ENCODE measurements around the gene FARS2. TPM values are rescaled to one million over a fixed set of nuclear protein-coding genes. Genes with fewer than 3 reads are reported as not detected.

FARS2 gene
- total RNA-seq, 4 donors from 2014 or later = 2.6 to 21.9 (median 15.0) TPM

DNA sequence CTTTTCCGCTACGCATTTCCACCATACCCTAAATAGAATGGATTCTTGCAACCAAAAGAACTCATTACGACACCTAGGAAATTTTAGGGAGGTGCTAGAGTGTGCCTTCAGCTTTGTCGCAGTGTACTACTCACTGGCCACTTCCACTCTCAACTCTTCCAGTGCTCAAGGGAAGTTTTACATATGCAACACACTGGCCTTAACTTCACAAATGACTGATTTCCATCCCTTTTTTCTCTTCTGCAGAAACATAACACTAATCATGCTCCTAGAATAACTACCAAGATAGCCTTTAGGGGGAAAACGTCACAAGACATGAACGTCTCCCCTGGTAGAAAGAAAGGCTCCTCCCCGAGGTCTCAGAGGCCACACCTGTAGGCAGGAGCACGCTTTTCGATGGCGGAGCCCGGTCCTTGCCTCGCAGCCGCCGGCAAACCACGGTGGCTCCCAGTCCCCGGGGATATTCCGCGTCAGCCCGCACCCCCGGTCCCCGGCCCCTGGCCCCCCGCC, 1.1 kb upstream of the FARS2 start:
- no peaks in the 10 kb centered on the region for H3K9me3 ChIP-seq
- no peak for TF ChIP-seq EP300 (IDR thresholded peaks at IDR 0.05; ENCODE audit: low read depth)
- TF ChIP-seq, protein P1, sequence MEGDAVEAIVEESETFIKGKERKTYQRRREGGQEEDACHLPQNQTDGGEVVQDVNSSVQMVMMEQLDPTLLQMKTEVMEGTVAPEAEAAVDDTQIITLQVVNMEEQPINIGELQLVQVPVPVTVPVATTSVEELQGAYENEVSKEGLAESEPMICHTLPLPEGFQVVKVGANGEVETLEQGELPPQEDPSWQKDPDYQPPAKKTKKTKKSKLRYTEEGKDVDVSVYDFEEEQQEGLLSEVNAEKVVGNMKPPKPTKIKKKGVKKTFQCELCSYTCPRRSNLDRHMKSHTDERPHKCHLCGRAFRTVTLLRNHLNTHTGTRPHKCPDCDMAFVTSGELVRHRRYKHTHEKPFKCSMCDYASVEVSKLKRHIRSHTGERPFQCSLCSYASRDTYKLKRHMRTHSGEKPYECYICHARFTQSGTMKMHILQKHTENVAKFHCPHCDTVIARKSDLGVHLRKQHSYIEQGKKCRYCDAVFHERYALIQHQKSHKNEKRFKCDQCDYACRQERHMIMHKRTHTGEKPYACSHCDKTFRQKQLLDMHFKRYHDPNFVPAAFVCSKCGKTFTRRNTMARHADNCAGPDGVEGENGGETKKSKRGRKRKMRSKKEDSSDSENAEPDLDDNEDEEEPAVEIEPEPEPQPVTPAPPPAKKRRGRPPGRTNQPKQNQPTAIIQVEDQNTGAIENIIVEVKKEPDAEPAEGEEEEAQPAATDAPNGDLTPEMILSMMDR (IDR thresholded peaks at IDR 0.05) = no peak
- no peak for TF ChIP-seq POLR2A (IDR thresholded peaks at IDR 0.05)
- no peak for TF ChIP-seq POLR2AphosphoS5 (IDR thresholded peaks at IDR 0.05)
- in situ Hi-C loops (cut with MboI; ENCODE audit: low pct_ligation_motif_present in 1 of 4, low pct_unique_long_range_greater_than_20kb in 1 of 4, low sequenced_read_pairs in 3 of 4) = no loop called here

DNA sequence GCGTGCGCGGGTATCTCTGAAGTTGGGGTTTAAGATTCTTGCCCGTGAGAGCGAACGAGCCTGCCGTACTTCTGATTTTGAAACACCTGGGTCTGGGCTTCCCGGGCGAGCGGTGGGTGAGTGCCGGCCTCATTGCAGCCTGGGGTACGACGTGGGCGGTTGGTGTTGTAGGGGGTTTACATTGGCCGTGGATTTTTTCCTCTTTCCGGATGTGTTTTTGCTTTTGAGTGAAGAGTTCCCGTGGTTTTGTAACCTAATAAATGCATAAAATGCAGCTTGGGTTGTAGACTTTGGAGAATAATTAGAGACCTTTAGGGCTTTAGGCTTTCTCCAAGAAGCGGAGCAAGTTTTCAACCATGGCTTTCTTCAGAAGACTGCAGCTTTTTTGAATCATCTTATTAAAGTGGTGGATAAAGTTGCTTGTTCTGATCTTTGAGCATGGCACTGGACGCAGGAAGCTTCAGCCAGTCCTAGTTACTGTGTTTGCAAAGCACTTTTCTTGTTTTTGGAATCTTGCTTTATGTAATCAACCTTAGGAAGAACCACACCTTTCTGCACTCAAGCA, 314 bp downstream of the FARS2 start:
- no peaks in the 10 kb centered on the region for H3K27me3 ChIP-seq
- TF ChIP-seq, protein P1 (IDR thresholded peaks at IDR 0.05) = no peak
- TF ChIP-seq EP300 (IDR thresholded peaks at IDR 0.05; ENCODE audit: low read depth) (no peak), POLR2A (IDR thresholded peaks at IDR 0.05) (no peak), POLR2AphosphoS5 (IDR thresholded peaks at IDR 0.05) (no peak)
- H3K27ac ChIP-seq = peak overlapping the region; percentile 94 to 98 (median 98)
- no peaks in the 10 kb centered on the region for H3K36me3 ChIP-seq
- in situ Hi-C loops (cut with MboI; ENCODE audit: low pct_ligation_motif_present in 1 of 4, low pct_unique_long_range_greater_than_20kb in 1 of 4, low sequenced_read_pairs in 3 of 4) (no loop called here), intact Hi-C loops (cut with DNase I; ENCODE audit: low total_unique reads) (loop anchor here (10.0 kb wide), 1 partner anchor 57 kb away; no protein-coding TSS in a partner anchor)
- peak overlapping the region; percentile 78 to 99 (median 86) for H3K4me3 ChIP-seq
- H3K9me3 ChIP-seq = no peaks in the 10 kb centered on the region
- no peak for DNase-seq
- H3K4me1 ChIP-seq = peaks cover 0 to 24% (median 14%) of the 10 kb centered on the region in 4 donors
- WGBS, 2 donors (ENCODE audit: low coverage in 1 of 2) = 0% methylated on average over 2 to 19 of the region's 19 CpGs

More for the DNA sequence above, 1.1 kb upstream of the FARS2 start:
- DNase-seq = peak; percentile 72
- 3 to 30% methylated on average over 2 to 16 of the region's 22 CpGs for WGBS, 2 donors (ENCODE audit: low coverage in 1 of 2)
- peak overlapping the region; percentile 78 to 99 (median 86) for H3K4me3 ChIP-seq
- peak overlapping the region; percentile 94 to 98 (median 98) for H3K27ac ChIP-seq
- H3K27me3 ChIP-seq = no peaks in the 10 kb centered on the region
- intact Hi-C loops (cut with DNase I; ENCODE audit: low total_unique reads) = loop anchor here (10.0 kb wide), 1 partner anchor 55 kb away; no protein-coding TSS in a partner anchor
- H3K4me1 ChIP-seq = peaks cover 0 to 24% (median 14%) of the 10 kb centered on the region in 4 donors
- no peaks in the 10 kb centered on the region for H3K36me3 ChIP-seq

DNA sequence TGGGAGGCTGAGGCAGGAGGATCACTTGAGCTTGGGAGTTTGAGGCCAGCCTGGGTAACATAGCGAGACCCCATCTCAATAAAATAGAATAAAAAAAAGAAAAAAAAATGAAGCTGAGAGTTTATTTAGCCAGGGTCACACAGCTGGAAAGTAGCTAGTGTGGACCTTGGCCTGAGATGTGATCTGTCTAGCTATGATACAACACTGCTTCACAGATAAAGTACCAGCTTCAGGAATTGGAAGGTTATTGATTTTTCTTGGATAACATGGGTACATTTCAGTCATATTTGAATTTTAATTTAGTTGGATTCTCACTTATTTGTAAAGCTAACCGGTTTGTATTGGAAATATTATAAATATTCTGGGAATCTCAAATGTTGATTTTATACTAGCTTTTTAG, 5.1 kb downstream of the FARS2 start:
- no peaks in the 10 kb centered on the region for H3K9me3 ChIP-seq
- intact Hi-C loops (cut with DNase I; ENCODE audit: low total_unique reads) (loop anchor here (10.0 kb wide), 1 partner anchor 62 kb away; no protein-coding TSS in a partner anchor), in situ Hi-C loops (cut with MboI; ENCODE audit: low pct_ligation_motif_present in 1 of 4, low pct_unique_long_range_greater_than_20kb in 1 of 4, low sequenced_read_pairs in 3 of 4) (no loop called here)
- WGBS, 2 donors (ENCODE audit: low coverage in 1 of 2) = 78 to 91% methylated on average over 1 to 2 of the region's 2 CpGs
- DNase-seq = no peak
- no peak overlapping the region for H3K27ac ChIP-seq
- TF ChIP-seq POLR2AphosphoS5 (IDR thresholded peaks at IDR 0.05) (no peak), POLR2A (IDR thresholded peaks at IDR 0.05) (no peak), EP300 (IDR thresholded peaks at IDR 0.05; ENCODE audit: low read depth) (no peak)
- TF ChIP-seq, protein P1 (IDR thresholded peaks at IDR 0.05) = no peak
- H3K27me3 ChIP-seq = no peaks in the 10 kb centered on the region
- no peaks in the 10 kb centered on the region for H3K36me3 ChIP-seq
- peaks cover 0 to 14% (median 8%) of the 10 kb centered on the region in 4 donors for H3K4me1 ChIP-seq
- no peak overlapping the region for H3K4me3 ChIP-seq

DNA sequence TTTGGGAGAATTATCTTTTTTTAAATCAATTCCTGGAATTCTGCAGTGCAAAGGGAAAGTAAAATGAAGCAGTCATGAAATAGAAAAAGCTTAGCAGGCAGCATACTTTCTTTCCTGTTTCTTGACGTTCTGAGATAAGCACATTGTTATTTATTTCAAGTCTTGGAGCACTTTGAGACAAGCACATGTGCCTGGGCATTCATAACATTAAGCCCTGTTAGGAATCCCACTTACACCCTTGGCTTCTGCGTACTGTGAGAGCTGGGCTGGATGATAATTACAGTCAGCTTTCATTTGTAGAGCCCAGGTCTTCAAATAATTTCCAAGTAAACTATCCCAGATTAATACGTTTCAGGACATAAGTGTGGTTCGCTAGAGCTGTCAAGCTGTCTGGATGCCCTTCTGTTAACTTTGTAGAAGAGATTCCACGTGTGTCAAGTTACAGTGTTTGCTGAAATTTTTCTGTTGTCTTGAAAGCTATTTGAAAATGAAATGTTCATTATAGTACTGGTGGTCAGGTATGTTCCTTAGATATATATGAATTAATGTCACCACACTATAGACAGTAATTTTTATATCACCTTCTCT, 8.9 kb downstream of the FARS2 start:
- WGBS, 2 donors (ENCODE audit: low coverage in 1 of 2) = 64 to 67% methylated on average over 5 of the region's 5 CpGs
- Histone ChIP-seq H3K9me3 (no peaks in the 10 kb centered on the region), H3K4me1 (no peaks in the 10 kb centered on the region), H3K27me3 (no peaks in the 10 kb centered on the region), H3K36me3 (no peaks in the 10 kb centered on the region), H3K27ac (no peak overlapping the region), H3K4me3 (no peak overlapping the region)
- TF ChIP-seq POLR2A (IDR thresholded peaks at IDR 0.05) (no peak), EP300 (IDR thresholded peaks at IDR 0.05; ENCODE audit: low read depth) (no peak), POLR2AphosphoS5 (IDR thresholded peaks at IDR 0.05) (no peak)
- TF ChIP-seq, protein P1 (IDR thresholded peaks at IDR 0.05) = no peak
- in situ Hi-C loops (cut with MboI; ENCODE audit: low pct_ligation_motif_present in 1 of 4, low pct_unique_long_range_greater_than_20kb in 1 of 4, low sequenced_read_pairs in 3 of 4) (no loop called here), intact Hi-C loops (cut with DNase I; ENCODE audit: low total_unique reads) (no loop called here)
- no peak for DNase-seq

Data from transverse colon (tissue), 4 donors.